HL-60 (cell line): Measurements from ENCODE around the gene PER3.
A peak's percentile ranks its signal among the peaks of the same experiment; 100 is the strongest.

Experiments used
- DNase-seq, 2 experiments: peaks; one replicate each; pipeline ENCODE4 v3.0.0-alpha.2; 2010 to 2020; ENCODE audit warnings: low read depth in 1 of 2, low spot score in 1 of 2
- H3K27ac ChIP-seq: fragments of 250-450 bp; sonication (Bioruptor Pico); replicated peaks from 2 replicates; pipeline ENCODE4 v1.5.1; 2020; ENCODE audit warnings: mild to moderate bottlenecking, moderate library complexity
- H3K27me3 ChIP-seq: fragments of 250-450 bp; sonication (Bioruptor Pico); 2 replicates; pipeline ENCODE4 v1.5.1; 2021; ENCODE audit warnings: mild to moderate bottlenecking, moderate library complexity; ENCODE audit not compliant: insufficient read depth, poor library complexity, severe bottlenecking
- H3K4me3 ChIP-seq: replicated peaks from 2 replicates; pipeline ENCODE4 v1.5.1; 2011; ENCODE audit warnings: mild to moderate bottlenecking, control low read depth, low read length; ENCODE audit not compliant: insufficient read depth
- GABPA ChIP-seq: IDR thresholded peaks from 2 replicates; pipeline ENCODE4 v1.6.1; 2012; ENCODE audit warnings: low read depth
- POLR2AphosphoS5 ChIP-seq: IDR thresholded peaks from 2 replicates; pipeline ENCODE4 v1.6.1; 2012; ENCODE audit warnings: low read depth
- SPI1 ChIP-seq: IDR thresholded peaks from 2 replicates; pipeline ENCODE4 v1.6.1; 2012; ENCODE audit warnings: low read depth, mild to moderate bottlenecking, borderline replicate concordance
- TF ChIP-seq, protein P1 (sequence below): IDR thresholded peaks from 2 replicates; pipeline ENCODE4 v1.6.1; 2012; ENCODE audit warnings: low read depth; ENCODE audit not compliant: insufficient replicate concordance
- TF ChIP-seq, protein P2 (sequence below): IDR thresholded peaks from one replicate; pipeline ENCODE4 v1.5.1; 2011; ENCODE audit warnings: low read length, control low read depth, inconsistent platforms; ENCODE audit not compliant: insufficient read depth

Gene PER3

DNA sequence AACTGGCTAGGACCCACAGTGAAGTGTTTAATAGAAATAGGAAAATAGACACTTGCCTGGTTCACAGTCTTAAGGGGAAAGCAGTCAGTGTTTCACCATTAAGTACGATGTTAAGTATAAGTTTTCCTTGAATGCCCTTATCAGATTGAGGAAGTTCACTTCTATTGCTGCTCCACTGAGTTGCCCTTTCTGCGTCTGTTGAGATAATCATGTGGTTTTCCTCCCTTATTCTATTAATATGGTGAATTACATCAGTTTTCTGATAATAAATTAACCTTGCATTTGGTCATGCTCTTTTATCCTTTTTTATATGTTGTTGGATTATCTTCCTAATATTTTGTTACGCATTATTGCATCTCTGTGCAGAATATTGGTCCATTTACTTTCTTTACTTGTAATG, 47.4 kb downstream of the PER3 start:
- H3K4me3 ChIP-seq = no peak overlapping the region
- TF ChIP-seq, protein P1, sequence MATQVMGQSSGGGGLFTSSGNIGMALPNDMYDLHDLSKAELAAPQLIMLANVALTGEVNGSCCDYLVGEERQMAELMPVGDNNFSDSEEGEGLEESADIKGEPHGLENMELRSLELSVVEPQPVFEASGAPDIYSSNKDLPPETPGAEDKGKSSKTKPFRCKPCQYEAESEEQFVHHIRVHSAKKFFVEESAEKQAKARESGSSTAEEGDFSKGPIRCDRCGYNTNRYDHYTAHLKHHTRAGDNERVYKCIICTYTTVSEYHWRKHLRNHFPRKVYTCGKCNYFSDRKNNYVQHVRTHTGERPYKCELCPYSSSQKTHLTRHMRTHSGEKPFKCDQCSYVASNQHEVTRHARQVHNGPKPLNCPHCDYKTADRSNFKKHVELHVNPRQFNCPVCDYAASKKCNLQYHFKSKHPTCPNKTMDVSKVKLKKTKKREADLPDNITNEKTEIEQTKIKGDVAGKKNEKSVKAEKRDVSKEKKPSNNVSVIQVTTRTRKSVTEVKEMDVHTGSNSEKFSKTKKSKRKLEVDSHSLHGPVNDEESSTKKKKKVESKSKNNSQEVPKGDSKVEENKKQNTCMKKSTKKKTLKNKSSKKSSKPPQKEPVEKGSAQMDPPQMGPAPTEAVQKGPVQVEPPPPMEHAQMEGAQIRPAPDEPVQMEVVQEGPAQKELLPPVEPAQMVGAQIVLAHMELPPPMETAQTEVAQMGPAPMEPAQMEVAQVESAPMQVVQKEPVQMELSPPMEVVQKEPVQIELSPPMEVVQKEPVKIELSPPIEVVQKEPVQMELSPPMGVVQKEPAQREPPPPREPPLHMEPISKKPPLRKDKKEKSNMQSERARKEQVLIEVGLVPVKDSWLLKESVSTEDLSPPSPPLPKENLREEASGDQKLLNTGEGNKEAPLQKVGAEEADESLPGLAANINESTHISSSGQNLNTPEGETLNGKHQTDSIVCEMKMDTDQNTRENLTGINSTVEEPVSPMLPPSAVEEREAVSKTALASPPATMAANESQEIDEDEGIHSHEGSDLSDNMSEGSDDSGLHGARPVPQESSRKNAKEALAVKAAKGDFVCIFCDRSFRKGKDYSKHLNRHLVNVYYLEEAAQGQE = no peak
- TF ChIP-seq, protein P2, sequence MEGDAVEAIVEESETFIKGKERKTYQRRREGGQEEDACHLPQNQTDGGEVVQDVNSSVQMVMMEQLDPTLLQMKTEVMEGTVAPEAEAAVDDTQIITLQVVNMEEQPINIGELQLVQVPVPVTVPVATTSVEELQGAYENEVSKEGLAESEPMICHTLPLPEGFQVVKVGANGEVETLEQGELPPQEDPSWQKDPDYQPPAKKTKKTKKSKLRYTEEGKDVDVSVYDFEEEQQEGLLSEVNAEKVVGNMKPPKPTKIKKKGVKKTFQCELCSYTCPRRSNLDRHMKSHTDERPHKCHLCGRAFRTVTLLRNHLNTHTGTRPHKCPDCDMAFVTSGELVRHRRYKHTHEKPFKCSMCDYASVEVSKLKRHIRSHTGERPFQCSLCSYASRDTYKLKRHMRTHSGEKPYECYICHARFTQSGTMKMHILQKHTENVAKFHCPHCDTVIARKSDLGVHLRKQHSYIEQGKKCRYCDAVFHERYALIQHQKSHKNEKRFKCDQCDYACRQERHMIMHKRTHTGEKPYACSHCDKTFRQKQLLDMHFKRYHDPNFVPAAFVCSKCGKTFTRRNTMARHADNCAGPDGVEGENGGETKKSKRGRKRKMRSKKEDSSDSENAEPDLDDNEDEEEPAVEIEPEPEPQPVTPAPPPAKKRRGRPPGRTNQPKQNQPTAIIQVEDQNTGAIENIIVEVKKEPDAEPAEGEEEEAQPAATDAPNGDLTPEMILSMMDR = no peak
- no peak; the same call in 1 of the 2 replicates for TF ChIP-seq SPI1
- no peak for TF ChIP-seq GABPA
- no peak for TF ChIP-seq POLR2AphosphoS5
- peak in 1 of 2 experiments; percentile 6 for DNase-seq
- no peak overlapping the region for H3K27ac ChIP-seq
- H3K27me3 ChIP-seq = no peaks in the 10 kb centered on the region

DNA sequence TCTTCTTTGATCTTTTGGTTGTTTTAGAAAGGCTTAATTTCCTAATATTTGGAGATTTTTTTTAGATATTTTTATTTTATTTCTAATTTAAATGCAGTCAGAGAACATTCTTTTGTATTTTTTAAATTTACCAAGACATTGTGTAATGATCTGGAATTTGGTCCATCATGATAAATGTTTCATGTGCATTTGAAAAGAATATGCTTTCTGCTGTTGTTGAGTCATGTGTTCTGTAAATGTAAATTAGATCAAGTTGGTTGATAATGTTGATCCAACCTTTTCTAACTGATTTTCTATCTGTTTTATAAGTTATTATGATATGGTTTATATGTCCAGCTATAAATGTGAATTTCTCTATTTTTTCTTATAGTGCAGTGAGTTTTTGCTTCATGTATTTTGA, 48.9 kb downstream of the PER3 start:
- TF ChIP-seq, protein P2 = no peak
- TF ChIP-seq GABPA (no peak), POLR2AphosphoS5 (no peak), SPI1 (no peak)
- TF ChIP-seq, protein P1 = no peak
- DNase-seq = no peak
- Histone ChIP-seq H3K27me3 (no peaks in the 10 kb centered on the region), H3K4me3 (no peak overlapping the region), H3K27ac (no peak overlapping the region)

DNA sequence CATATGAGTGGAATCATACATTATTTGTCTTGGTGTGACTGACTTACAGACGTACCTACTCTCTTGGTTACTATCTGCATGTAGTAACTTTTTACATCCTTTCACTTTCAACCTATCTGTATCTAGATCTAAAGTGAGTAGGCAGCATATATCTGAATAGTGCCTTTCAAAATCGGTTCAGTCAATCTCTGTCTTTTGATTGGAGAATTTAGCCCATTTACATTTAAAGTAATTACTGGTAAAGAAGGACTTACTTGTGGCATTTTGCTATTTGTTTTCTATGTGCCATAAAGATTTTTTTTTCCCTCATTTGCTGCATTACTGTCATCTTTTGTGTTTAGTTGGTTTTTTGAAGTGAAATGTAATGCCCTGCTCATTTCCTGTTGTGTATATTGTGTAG, 54.6 kb downstream of the PER3 start:
- DNase-seq = no peak
- no peak overlapping the region for H3K27ac ChIP-seq
- no peaks in the 10 kb centered on the region for H3K27me3 ChIP-seq
- TF ChIP-seq GABPA (no peak), SPI1 (no peak), POLR2AphosphoS5 (no peak)
- TF ChIP-seq, protein P1 = no peak
- TF ChIP-seq, protein P2 = no peak
- H3K4me3 ChIP-seq = no peak overlapping the region
